CD4-positive, alpha-beta T cell (primary cell): ENCODE results near the gene FOXP3. TPM values are rescaled to one million over a fixed set of nuclear protein-coding genes. Genes with fewer than 3 reads are reported as not detected.

Experiments
- ATAC-seq: fragments of 200-7000 bp; cut with Tn5 transposase; one replicate; pipeline ENCODE4 v1.10.0; 2022; ENCODE audit warnings: mild to moderate bottlenecking; ENCODE audit not compliant: poor library complexity
- CTCF ChIA-PET: fragments of 350-600 bp; sonication (Branson Sonifier 250); formaldehyde crosslinking; loops from one replicate; lab custom pipeline; 2021; ENCODE audit warnings: antibody characterized with exemption, inconsistent platforms; lab: Charles Lee
- POLR2A ChIA-PET: fragments of 350-600 bp; sonication (Branson Sonifier 250); formaldehyde crosslinking; loops from one replicate; lab custom pipeline; 2021; ENCODE audit warnings: antibody characterized with exemption, inconsistent platforms; lab: Charles Lee
- DNase-seq, 14 experiments: peaks; one replicate each; pipeline ENCODE4 v3.0.0-alpha.2; 2013 to 2020; ENCODE audit warnings: mixed read lengths in 2 of 14
- H3K27ac ChIP-seq, 2 donors: one replicate each; pipeline versions ENCODE4 v1.5.1 to v1.7.0; 2013; ENCODE audit warnings: low read length in 2 of 2, low read depth in 1 of 2, mild to moderate bottlenecking in 1 of 2
- H3K27me3 ChIP-seq, 2 experiments: 1 replicate in 1 of 2; 2 replicates in 1 of 2; pipeline versions ENCODE4 v1.6.1 to v1.7.0; 2013; ENCODE audit warnings: low read length in 2 of 2, control low read depth in 1 of 2, mild to moderate bottlenecking in 1 of 2, moderate library complexity in 1 of 2; ENCODE audit not compliant: insufficient read depth in 2 of 2, control insufficient read depth in 1 of 2
- H3K36me3 ChIP-seq: one replicate; pipeline ENCODE4 v1.6.1; 2013; ENCODE audit warnings: low read length, control low read depth; ENCODE audit not compliant: insufficient read depth
- H3K4me1 ChIP-seq: one replicate; pipeline ENCODE4 v1.6.1; 2013; ENCODE audit warnings: low read length, control low read depth; ENCODE audit not compliant: insufficient read depth
- H3K4me3 ChIP-seq: one replicate; pipeline ENCODE4 v1.5.1; 2013; ENCODE audit warnings: mild to moderate bottlenecking, low read length, moderate library complexity
- H3K9me3 ChIP-seq, 2 experiments: 1 replicate in 1 of 2; 2 replicates in 1 of 2; pipeline versions ENCODE4 v1.6.1 to v1.7.0; 2013; ENCODE audit warnings: low read length in 2 of 2, mild to moderate bottlenecking in 2 of 2, control low read depth in 1 of 2, moderate library complexity in 1 of 2; ENCODE audit not compliant: control insufficient read depth in 1 of 2, insufficient read depth in 1 of 2
- H3K27ac Mint-ChIP-seq: one replicate; pipeline ENCODE4 v1.8.0; 2020; ENCODE audit warnings: mixed read lengths
- H3K27me3 Mint-ChIP-seq: one replicate; pipeline ENCODE4 v1.8.0; 2021; ENCODE audit warnings: mixed read lengths
- H3K36me3 Mint-ChIP-seq: one replicate; pipeline ENCODE4 v1.8.0; 2021; ENCODE audit warnings: low read depth, mixed read lengths
- H3K4me1 Mint-ChIP-seq: one replicate; pipeline ENCODE4 v1.8.0; 2021; ENCODE audit warnings: low read depth, mixed read lengths
- H3K4me3 Mint-ChIP-seq: one replicate; pipeline ENCODE4 v1.8.0; 2020; ENCODE audit warnings: mild to moderate bottlenecking, mixed read lengths
- H3K9me3 Mint-ChIP-seq: one replicate; pipeline ENCODE4 v1.8.0; 2020; ENCODE audit warnings: mixed read lengths
- CTCF ChIP-seq: fragments of 200-600 bp; IDR thresholded peaks from one replicate; pipeline ENCODE4 v1.8.0; 2022; ENCODE audit warnings: antibody characterized with exemption, mild to moderate bottlenecking
- intact Hi-C, 2 experiments: fragments of 100-400 bp; cut with DNase I in 1 of 2; cut with micrococcal nuclease in 1 of 2; formaldehyde crosslinking; loops; one replicate each; pipeline versions ENCODE4 v1.15.1 to v1.9.0; 2023 to 2025; cut with DNase I, micrococcal nuclease
- total RNA-seq, 174 experiments: library from RNA in 2 of 174; stranded (reverse) in 2 of 174; gene quantifications; one replicate each; pipeline ENCODE4 v1.2.3 and lab custom pipeline; 2021 to 2026

FOXP3 gene
- total RNA-seq, 2 experiments from 2014 or later = 3.7 TPM

GRCh38 chrX:49257846-49258748, 6.4 kb downstream of the FOXP3 start:
- H3K4me1 ChIP-seq = peaks cover 43% of the 10 kb centered on the region
- no peaks in the 10 kb centered on the region for H3K36me3 ChIP-seq
- Mint-ChIP-seq H3K36me3 (no peaks in the 10 kb centered on the region), H3K4me3 (peak overlapping the region; percentile 15), H3K4me1 (peaks cover 31% of the 10 kb centered on the region), H3K27ac (peak overlapping the region; percentile 77), H3K27me3 (no peaks in the 10 kb centered on the region), H3K9me3 (no peaks in the 10 kb centered on the region)
- ATAC-seq (peak; percentile 60), DNase-seq (peak in 8 of 14 experiments; percentile 28 to 58 (median 40))
- ChIA-PET POLR2A (interaction anchor here (0.5 to 5.2 kb wide), 5 partner anchors 9 to 356 kb away, joined by 3 to 37 read pairs (median 4); partner anchors contain the start of gene PPP1R3F), CTCF (no interaction called here)
- intact Hi-C loops = no loop called here
- H3K4me3 ChIP-seq = peak overlapping the region; percentile 19
- no peak for TF ChIP-seq CTCF
- no peaks in the 10 kb centered on the region for H3K27me3 ChIP-seq
- H3K9me3 ChIP-seq = no peaks in the 10 kb centered on the region
- peak overlapping the region; percentile 21 to 30 for H3K27ac ChIP-seq

GRCh38 chrX:49257074-49257790, 7.3 kb downstream of the FOXP3 start:
- CTCF ChIA-PET = no interaction called here
- Mint-ChIP-seq H3K36me3 (peaks cover 3% of the 10 kb centered on the region), H3K9me3 (no peaks in the 10 kb centered on the region), H3K27me3 (no peaks in the 10 kb centered on the region), H3K27ac (peak overlapping the region; percentile 71), H3K4me1 (peaks cover 34% of the 10 kb centered on the region), H3K4me3 (no peak overlapping the region)
- H3K4me3 ChIP-seq = peak overlapping the region; percentile 3
- H3K4me1 ChIP-seq = peaks cover 43% of the 10 kb centered on the region
- peak in 1 of 14 experiments; percentile 19 for DNase-seq
- intact Hi-C loops = no loop called here
- no peak for TF ChIP-seq CTCF
- POLR2A ChIA-PET = interaction anchor here (1.1 to 5.2 kb wide), 3 partner anchors 12 to 18 kb away, joined by 3 to 37 read pairs (median 10); partner anchors contain the start of gene PPP1R3F
- ATAC-seq = peak; percentile 57
- no peaks in the 10 kb centered on the region for H3K9me3 ChIP-seq
- no peaks in the 10 kb centered on the region for H3K27me3 ChIP-seq
- no peaks in the 10 kb centered on the region for H3K36me3 ChIP-seq
- H3K27ac ChIP-seq = peak overlapping the region; percentile 21 to 30

- intact Hi-C loops = no loop called here
- Mint-ChIP-seq H3K9me3 (no peaks in the 10 kb centered on the region), H3K27ac (peak overlapping the region; percentile 71), H3K4me1 (peaks cover 30% of the 10 kb centered on the region), H3K27me3 (no peaks in the 10 kb centered on the region), H3K36me3 (peaks cover 5% of the 10 kb centered on the region), H3K4me3 (no peak overlapping the region)
- CTCF ChIA-PET = no interaction called here
- POLR2A ChIA-PET = interaction anchor here (1.6 to 5.2 kb wide), 3 partner anchors 13 to 21 kb away, joined by 5 to 37 read pairs (median 10); partner anchors contain the start of genes CCDC22 and PPP1R3F
- Histone ChIP-seq H3K4me3 (no peak overlapping the region), H3K27me3 (no peaks in the 10 kb centered on the region), H3K9me3 (no peaks in the 10 kb centered on the region), H3K27ac (peak overlapping the region in 1 of 2 donors; percentile 21), H3K36me3 (no peaks in the 10 kb centered on the region), H3K4me1 (peaks cover 43% of the 10 kb centered on the region)
- ATAC-seq (no peak), DNase-seq (no peak)
- TF ChIP-seq CTCF = no peak
Observed at GRCh38 chrX:49256268-49256995, 8.1 kb downstream of the FOXP3 start.
